ENCODE measurements around the gene FBXW7.

The FBXW7 gene

GRCh38 chr4:152374153-152374552 lies 161.7 kb downstream of the FBXW7 start:
- no peaks in the 10 kb centered on the region for H3K36me3 ChIP-seq
- intact Hi-C loops (cut with DNase I; ENCODE audit: low total_unique reads) = no loop called here
- no peaks in the 10 kb centered on the region for H3K9me3 ChIP-seq
- no peak overlapping the region for H3K4me3 ChIP-seq
- H3K27me3 ChIP-seq = no peaks in the 10 kb centered on the region
- no peaks in the 10 kb centered on the region for H3K4me1 ChIP-seq
- TF ChIP-seq CTCF (IDR thresholded peaks at IDR 0.05) = no peak
- no peak for DNase-seq
- H3K27ac ChIP-seq = no peak overlapping the region

- H3K4me3 ChIP-seq = no peak overlapping the region
- H3K36me3 ChIP-seq = no peaks in the 10 kb centered on the region
- no peak for DNase-seq
- no peaks in the 10 kb centered on the region for H3K4me1 ChIP-seq
- H3K27ac ChIP-seq = no peak overlapping the region
- no peak for TF ChIP-seq CTCF (IDR thresholded peaks at IDR 0.05)
- H3K27me3 ChIP-seq = no peaks in the 10 kb centered on the region
- intact Hi-C loops (cut with DNase I; ENCODE audit: low total_unique reads) = no loop called here
- no peaks in the 10 kb centered on the region for H3K9me3 ChIP-seq
These were observed 163.4 kb downstream of the FBXW7 start for GRCh38 chr4:152372444-152372843.

GRCh38 chr4:152369902-152370295 lies 166.0 kb downstream of the FBXW7 start:
- no peaks in the 10 kb centered on the region for H3K36me3 ChIP-seq
- intact Hi-C loops (cut with DNase I; ENCODE audit: low total_unique reads) = no loop called here
- no peak overlapping the region for H3K27ac ChIP-seq
- DNase-seq = no peak
- no peaks in the 10 kb centered on the region for H3K4me1 ChIP-seq
- peak; percentile 34 for TF ChIP-seq CTCF (IDR thresholded peaks at IDR 0.05)
- no peaks in the 10 kb centered on the region for H3K9me3 ChIP-seq
- no peaks in the 10 kb centered on the region for H3K27me3 ChIP-seq
- H3K4me3 ChIP-seq = no peak overlapping the region

GRCh38 chr4:152369203-152369901 lies 166.5 kb downstream of the FBXW7 start:
- H3K27ac ChIP-seq = no peak overlapping the region
- DNase-seq = no peak
- intact Hi-C loops (cut with DNase I; ENCODE audit: low total_unique reads) = no loop called here

GRCh38 chr4:152368001-152368400 lies 167.9 kb downstream of the FBXW7 start:
- no peak for DNase-seq
- Histone ChIP-seq H3K9me3 (no peaks in the 10 kb centered on the region), H3K4me3 (no peak overlapping the region), H3K27ac (no peak overlapping the region), H3K36me3 (no peaks in the 10 kb centered on the region), H3K27me3 (no peaks in the 10 kb centered on the region), H3K4me1 (peaks cover 0 to 13% (median 0%) of the 10 kb centered on the region in 4 donors)
- intact Hi-C loops (cut with DNase I; ENCODE audit: low total_unique reads) = no loop called here
- no peak for TF ChIP-seq CTCF (IDR thresholded peaks at IDR 0.05)

More at GRCh38 chr4:152369203-152369901, 166.5 kb downstream of the FBXW7 start:
- Histone ChIP-seq H3K9me3 (no peaks in the 10 kb centered on the region), H3K27me3 (no peaks in the 10 kb centered on the region), H3K4me3 (no peak overlapping the region), H3K36me3 (no peaks in the 10 kb centered on the region), H3K4me1 (peaks cover 0 to under 1% (median 0%) of the 10 kb centered on the region in 4 donors)
- TF ChIP-seq CTCF (IDR thresholded peaks at IDR 0.05) = no peak
